HG03558 (cell line): ENCODE data around the gene CPA4.

Experiments used
- ATAC-seq: cut with Tn5 transposase; IDR thresholded peaks from one replicate; pipeline ENCODE4 v1.9.1; 2021; ENCODE audit warnings: moderate number of reproducible peaks; ENCODE audit not compliant: unreplicated experiment; ENCODE audit errors: extremely low read depth

Gene CPA4

GRCh38 chr7:130360518-130360917, 67.6 kb downstream of the CPA4 start:
- ATAC-seq: no peak

- ATAC-seq: no peak
Observed at GRCh38 chr7:130361681-130362080, 68.7 kb downstream of the CPA4 start.

- no peak for ATAC-seq
Observed at GRCh38 chr7:130362251-130362816, 69.4 kb downstream of the CPA4 start.

- ATAC-seq: no peak
Observed at GRCh38 chr7:130363026-130363847, 70.3 kb downstream of the CPA4 start.

DNA sequence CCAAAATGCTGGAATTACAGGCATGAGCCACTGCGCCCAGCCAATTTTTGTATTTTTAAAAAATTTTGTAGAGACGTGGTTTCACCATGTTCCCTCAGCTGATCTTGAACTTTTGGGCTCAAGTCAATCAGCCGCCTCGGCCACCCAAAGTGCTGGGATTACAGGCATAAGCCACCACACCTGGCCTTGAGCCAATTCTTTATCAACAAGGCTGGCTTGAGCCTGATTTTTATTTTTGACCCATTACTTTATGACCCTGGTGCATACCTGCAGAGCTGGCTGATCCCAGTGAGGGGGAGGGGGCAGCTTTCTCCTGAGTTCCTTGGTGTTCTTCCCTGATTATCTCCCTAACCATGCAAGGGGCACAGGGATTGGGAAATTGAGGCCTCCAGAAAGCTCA, 71.5 kb downstream of the CPA4 start:
- no peak for ATAC-seq

- ATAC-seq: no peak
Observed at GRCh38 chr7:130365088-130365487, 72.1 kb downstream of the CPA4 start.

DNA sequence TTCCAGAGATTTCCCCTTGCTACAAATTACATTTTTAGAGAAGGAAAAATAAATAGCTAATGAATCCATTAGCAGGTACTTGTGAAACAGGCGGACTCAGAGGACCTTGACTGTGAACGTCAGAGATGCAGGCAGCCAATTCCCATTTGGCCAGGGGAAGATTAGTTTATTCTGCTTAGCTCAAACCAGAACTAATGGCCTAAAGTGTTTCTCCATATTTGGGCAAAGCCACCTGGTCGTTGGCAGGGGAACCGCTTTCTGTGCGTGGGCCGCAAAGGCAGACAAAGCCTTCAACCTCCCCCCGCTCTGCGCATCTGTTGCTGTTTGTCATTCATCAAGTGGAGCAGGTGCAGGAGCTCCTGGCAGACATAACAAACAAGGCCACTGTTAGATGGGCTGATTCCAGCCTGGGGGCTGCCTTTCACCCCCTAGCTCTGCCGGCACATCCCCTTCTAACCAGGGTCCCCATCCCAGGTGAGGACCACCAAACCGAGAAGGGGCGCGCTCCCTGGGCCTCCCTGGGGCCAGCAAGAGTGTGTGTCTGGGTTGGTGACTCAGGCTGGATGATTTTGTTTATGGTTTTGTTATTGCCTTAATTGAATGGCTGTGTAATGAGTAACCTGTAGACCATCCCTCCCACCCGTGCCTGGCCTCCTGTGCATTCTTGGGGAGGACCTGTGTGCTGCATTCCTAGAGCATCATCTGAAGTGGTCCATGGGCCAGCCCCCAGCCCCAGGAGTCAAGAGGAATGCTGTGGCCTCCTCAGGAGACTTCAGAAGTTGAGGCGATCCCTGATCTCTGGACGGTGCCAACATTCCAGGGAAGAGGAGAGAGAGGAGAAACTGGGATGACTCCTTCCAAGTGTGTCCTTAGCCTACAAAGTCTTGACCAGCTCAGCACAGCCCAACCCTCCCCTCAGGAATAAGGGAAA, 72.8 kb downstream of the CPA4 start:
- ATAC-seq: no peak

DNA sequence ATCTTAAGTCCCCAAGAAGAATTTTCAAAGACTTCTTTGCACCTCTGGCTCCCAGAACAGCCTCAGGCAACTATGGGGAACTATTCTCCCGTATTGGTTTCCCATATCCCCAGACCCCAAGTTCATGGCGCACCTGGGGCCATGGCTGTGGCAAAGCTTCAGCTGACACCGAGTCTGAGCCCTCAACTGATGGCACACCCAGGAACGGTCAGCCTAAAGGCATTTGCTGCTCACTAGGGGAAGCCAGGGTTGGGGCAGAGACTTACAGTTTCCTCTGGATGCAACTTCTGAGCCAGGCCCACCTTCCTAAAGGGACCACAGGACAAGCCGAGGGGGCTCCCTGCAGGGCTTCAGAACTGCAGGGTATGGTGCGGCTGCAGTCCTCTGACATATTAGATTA, 73.6 kb downstream of the CPA4 start:
- no peak for ATAC-seq

- no peak for ATAC-seq
Observed at GRCh38 chr7:130367088-130367755, 74.3 kb downstream of the CPA4 start.

GRCh38 chr7:130367836-130368746, 75.1 kb downstream of the CPA4 start:
- no peak for ATAC-seq

DNA sequence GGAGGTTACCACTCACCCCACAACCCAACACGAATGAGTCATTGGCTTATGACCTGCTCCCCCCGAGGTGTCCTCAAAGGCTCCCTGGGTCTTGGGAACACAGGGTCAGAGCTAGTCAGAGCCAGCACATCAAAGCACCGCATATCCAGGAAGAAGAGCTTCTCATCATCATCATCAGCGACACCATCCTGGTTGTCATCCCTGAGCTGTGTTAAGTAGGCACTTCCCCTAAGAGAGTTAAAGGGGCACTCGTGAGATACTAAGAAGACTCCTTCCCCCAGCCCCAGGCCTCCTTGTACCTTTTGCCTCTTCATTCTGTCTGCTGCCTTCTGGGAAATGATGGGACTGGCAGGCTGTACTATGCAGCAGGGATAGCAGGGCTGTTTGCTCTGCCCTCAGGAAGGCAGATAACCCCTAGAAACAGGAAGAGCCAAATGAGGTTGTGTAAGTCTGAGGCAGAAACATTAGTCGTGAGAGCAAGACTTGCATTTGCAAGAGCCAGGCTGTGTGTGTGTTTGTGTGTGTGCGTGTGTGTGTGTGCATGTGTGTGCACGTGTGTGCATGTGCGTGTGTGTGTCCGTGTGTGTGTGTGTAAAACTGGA, 76.2 kb downstream of the CPA4 start:
- no peak for ATAC-seq

DNA sequence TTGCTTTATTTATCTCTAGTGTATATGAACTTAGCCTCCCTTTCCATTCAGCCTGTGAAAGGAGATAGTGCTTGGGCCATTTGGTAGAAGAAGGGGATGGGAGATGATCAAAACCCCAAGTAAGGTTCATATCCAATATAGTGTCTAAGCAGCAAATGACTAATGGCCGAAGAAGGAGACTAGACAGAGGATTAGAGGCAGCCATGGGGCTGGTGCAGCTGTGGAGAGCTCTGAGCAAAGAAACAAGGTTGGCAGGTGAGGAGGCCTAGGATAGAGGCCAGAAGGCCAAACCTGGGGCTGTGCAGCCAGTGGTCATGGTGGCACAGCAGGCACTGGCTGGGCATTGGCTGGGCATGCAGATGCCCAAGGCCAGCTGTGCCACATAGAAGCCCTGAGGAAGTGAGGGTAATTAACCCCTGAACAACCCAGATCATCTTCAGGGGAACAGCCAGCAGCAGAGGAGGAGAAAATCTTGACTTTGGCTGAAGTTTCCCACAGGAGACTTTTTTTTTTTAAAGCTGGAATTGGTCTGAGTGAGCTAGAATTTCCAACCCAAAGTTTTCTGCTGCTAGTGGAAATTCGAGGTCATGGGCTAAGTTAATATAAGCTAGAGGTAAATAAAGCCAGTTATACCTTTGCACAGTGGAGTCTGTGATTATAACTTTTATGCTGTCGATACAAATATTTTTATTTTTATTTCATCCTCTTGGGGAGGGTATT, 77.0 kb downstream of the CPA4 start:
- ATAC-seq: no peak

GRCh38 chr7:130371046-130371445, 78.1 kb downstream of the CPA4 start:
- ATAC-seq: no peak

- no peak for ATAC-seq
Observed at GRCh38 chr7:130372402-130373165, 79.6 kb downstream of the CPA4 start.
